ENCODE data around the gene KIRREL3.

The KIRREL3 gene

GRCh38 chr11:127000291-127000968 is at the start of gene KIRREL3:
KIRREL3 (minus strand) TSS chr11:127000770.
- peak; percentile 63 for DNase-seq

GRCh38 chr11:127050186-127050585 is 49.6 kb upstream of the KIRREL3 start:
- DNase-seq, result no peak

- no peak for DNase-seq
Observed at GRCh38 chr11:127049486-127049885, 48.9 kb upstream of the KIRREL3 start.

GRCh38 chr11:127044535-127044934 is 44.0 kb upstream of the KIRREL3 start:
- no peak for DNase-seq

- no peak for DNase-seq
Observed at GRCh38 chr11:127042445-127042844, 41.9 kb upstream of the KIRREL3 start.

- DNase-seq, result no peak
Observed at GRCh38 chr11:127039591-127039990, 39.0 kb upstream of the KIRREL3 start.

- DNase-seq, result no peak
Observed at GRCh38 chr11:127037596-127037995, 37.0 kb upstream of the KIRREL3 start.

- no peak for DNase-seq
Observed at GRCh38 chr11:127037001-127037400, 36.4 kb upstream of the KIRREL3 start.

- DNase-seq, result no peak
Observed at GRCh38 chr11:127035824-127036223, 35.3 kb upstream of the KIRREL3 start.

GRCh38 chr11:127034973-127035372 is 34.4 kb upstream of the KIRREL3 start:
- DNase-seq, result no peak

- DNase-seq, result no peak
Observed at GRCh38 chr11:127028648-127029047, 28.1 kb upstream of the KIRREL3 start.

GRCh38 chr11:127027789-127028188 is 27.2 kb upstream of the KIRREL3 start:
- DNase-seq, result no peak

GRCh38 chr11:127027000-127027399 is 26.4 kb upstream of the KIRREL3 start:
- no peak for DNase-seq

- DNase-seq, result no peak
Observed at GRCh38 chr11:127023991-127024390, 23.4 kb upstream of the KIRREL3 start.

- DNase-seq, result no peak
Observed at GRCh38 chr11:127018683-127019279, 18.2 kb upstream of the KIRREL3 start.

- no peak for DNase-seq
Observed at GRCh38 chr11:127017482-127017881, 16.9 kb upstream of the KIRREL3 start.

GRCh38 chr11:127013550-127013949 is 13.0 kb upstream of the KIRREL3 start:
- no peak for DNase-seq

- no peak for DNase-seq
Observed at GRCh38 chr11:127006311-127006710, 5.7 kb upstream of the KIRREL3 start.

GRCh38 chr11:127003260-127003981 is 2.9 kb upstream of the KIRREL3 start:
- DNase-seq, result peak; percentile 95

GRCh38 chr11:127002669-127003259 is 2.2 kb upstream of the KIRREL3 start:
- peak; percentile 55 for DNase-seq

GRCh38 chr11:127000981-127001380 is 411 bp upstream of the KIRREL3 start:
- peak; percentile 39 for DNase-seq

- DNase-seq, result no peak
Observed at GRCh38 chr11:126999366-126999765, 1.2 kb downstream of the KIRREL3 start.

- no peak for DNase-seq
Observed at GRCh38 chr11:126997641-126998040, 2.9 kb downstream of the KIRREL3 start.

GRCh38 chr11:126997196-126997595 is 3.4 kb downstream of the KIRREL3 start:
- DNase-seq, result no peak

All from NCI-H526 treated with DMSO at 0.1 percent for 48 hours (cell line).